GM12873 (cell line): Measurements from ENCODE around the gene EXD3.

Experiments used
- CTCF ChIP-seq: IDR thresholded peaks from 2 replicates; pipeline ENCODE4 v1.5.1; 2012; ENCODE audit warnings: low read depth, mild to moderate bottlenecking, moderate library complexity, low read length, control low read depth; ENCODE audit not compliant: insufficient read depth; ENCODE audit errors: missing control alignments

The EXD3 gene

GRCh38 chr9:137456061-137456863 is 33.3 kb upstream of the EXD3 start:
- no peak for TF ChIP-seq CTCF

- TF ChIP-seq CTCF, result no peak
These were observed 32.5 kb upstream of the EXD3 start for GRCh38 chr9:137455359-137455991.

- no peak for TF ChIP-seq CTCF
These were observed 31.8 kb upstream of the EXD3 start for GRCh38 chr9:137454597-137455358.

GRCh38 chr9:137454145-137454596 is 31.2 kb upstream of the EXD3 start:
- TF ChIP-seq CTCF, result no peak

- no peak for TF ChIP-seq CTCF
These were observed 30.7 kb upstream of the EXD3 start for GRCh38 chr9:137453643-137454081.

GRCh38 chr9:137452761-137453642 is 30.0 kb upstream of the EXD3 start:
- TF ChIP-seq CTCF, result no peak
